Right lobe of liver (tissue), 6 donors: Measurements from ENCODE around the gene MYO1F. TPM values are rescaled to one million over a fixed set of nuclear protein-coding genes. Genes with fewer than 3 reads are reported as not detected.

Experiments used
- ATAC-seq, 4 donors: fragments of 200-7000 bp; cut with Tn5 transposase; one replicate each; pipeline ENCODE4 v1.9.1; 2020; ENCODE audit warnings: mild to moderate bottlenecking in 4 of 4, moderate library complexity in 4 of 4
- DNase-seq, 3 donors: peaks; one replicate each; pipeline ENCODE4 v3.0.0-alpha.2; 2020
- H3K27ac ChIP-seq, 3 donors: fragments of 200-600 bp; one replicate each; pipeline ENCODE4 v1.8.0; 2022
- H3K27me3 ChIP-seq, 2 donors: fragments of 200-600 bp; one replicate each; pipeline ENCODE4 v1.8.0; 2022
- H3K36me3 ChIP-seq, 4 donors: fragments of 200-600 bp; sonication (generic) in 1 of 4; one replicate each; pipeline versions ENCODE4 v1.5.1 to v1.8.0; 2017 to 2022; ENCODE audit warnings: control low read depth in 1 of 4
- H3K4me1 ChIP-seq, 4 donors: fragments of 200-600 bp; sonication (generic) in 1 of 4; one replicate each; pipeline versions ENCODE4 v1.5.1 to v1.8.0; 2017 to 2022; ENCODE audit warnings: control low read depth in 1 of 4
- H3K4me3 ChIP-seq, 3 donors: fragments of 200-600 bp; one replicate each; pipeline ENCODE4 v1.8.0; 2022
- H3K9me3 ChIP-seq, 4 donors: fragments of 200-600 bp; sonication (generic) in 1 of 4; one replicate each; pipeline versions ENCODE4 v1.5.1 to v1.8.0; 2017 to 2022; ENCODE audit warnings: control low read depth in 1 of 4
- POLR2A ChIP-seq: fragments of 450-650 bp; IDR thresholded peaks from one replicate; pipeline ENCODE4 v1.6.1; 2017; ENCODE audit warnings: antibody characterized with exemption, mild to moderate bottlenecking
- WGBS: methylation state at CpG from one replicate; pipeline ENCODE4 v1.1.6; 2018; ENCODE audit warnings: low coverage, low lambda C conversion rate; ENCODE audit not compliant: insufficient coverage; ENCODE audit errors: missing lambda C conversion rate; 5-methylcytosine and 5-hydroxymethylcytosine counted together
- intact Hi-C, 2 donors: fragments of 100-400 bp; cut with DNase I; formaldehyde crosslinking; loops; one replicate each; pipeline versions ENCODE4 v1.11.2 to v1.14.1; 2022
- total RNA-seq, 6 experiments: library from RNA; depleted of rRNA in 2 of 6; stranded (reverse); fragments of >200 nt in 2 of 6; fragmentation: NEBNext Ultra II Directional in 3 of 6; extraction: Animal tissue kit (Norgen Biotek cat#: 25700) in 3 of 6; gene quantifications; one replicate each; pipeline versions ENCODE4 v1.1.0 to v1.2.4, GENCODE V29; 2016 to 2023
- TF ChIP-seq, protein P1 (sequence below), 4 donors: fragments of 200-600 bp in 3 of 4; fragments of 450-650 bp in 1 of 4; IDR thresholded peaks; one replicate each; pipeline versions ENCODE4 v1.5.1 to v1.8.0; 2016 to 2022; ENCODE audit warnings: antibody characterized with exemption in 4 of 4, mild to moderate bottlenecking in 2 of 4
- donor health status: DM: no; HTN: yes; CAD: no.
- donor health status: DM: no; HTN: no; CAD: no.
- donor health status: DM: no; HTN: no; CAD: no.
- donor health status: DM: no; HTN: yes; CAD: no.
- donor health status: DM: no; HTN: yes; CAD: no.

MYO1F gene
- total RNA-seq, 6 experiments from 2014 or later, result 7.9 to 21.5 (median 10.2) TPM

DNA sequence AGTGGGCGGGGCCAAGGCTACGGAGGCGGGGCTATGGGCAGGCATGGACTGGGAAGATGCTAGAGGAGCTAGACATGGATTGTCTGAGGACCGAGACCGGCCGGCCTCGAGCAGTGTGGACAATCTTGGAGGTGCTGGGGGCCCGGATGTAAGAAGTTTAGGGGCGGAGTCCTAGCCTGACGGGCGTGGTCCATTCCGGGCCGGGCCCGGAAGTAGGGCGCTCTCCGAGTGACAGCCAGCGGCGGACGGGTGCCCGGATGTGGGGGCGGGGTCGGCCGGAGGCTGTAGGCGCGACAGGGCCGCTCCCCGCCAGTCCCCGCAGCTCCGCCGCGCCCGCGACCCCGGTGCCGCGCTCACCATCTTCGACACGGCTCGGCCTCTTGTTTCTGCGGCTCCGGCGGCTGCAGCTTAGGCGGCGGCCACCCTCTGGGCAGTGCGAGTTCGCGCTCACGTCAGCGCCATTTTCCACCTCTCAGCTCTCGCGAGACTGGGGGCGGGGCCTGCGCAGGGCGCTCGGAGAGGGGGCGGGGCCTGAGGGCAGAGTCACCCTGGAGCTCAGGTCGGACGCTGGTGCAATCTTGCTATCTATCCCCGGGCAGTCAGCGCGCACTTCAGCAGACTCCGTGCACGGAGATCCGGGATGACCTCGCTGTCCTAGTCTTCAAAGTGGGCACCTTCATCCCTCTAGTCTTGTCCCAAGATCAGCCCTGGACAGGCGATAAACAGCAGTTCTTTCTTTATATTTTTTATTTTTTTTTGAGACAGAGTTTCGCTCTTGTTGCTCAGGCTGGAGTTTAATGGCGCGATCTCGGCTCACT lies 63.3 kb downstream of the MYO1F start, which contains the start of gene ZNF414:
ZNF414 (minus strand) TSS at position 481 of the 818 bp plus-strand sequence; CDS start at position 360, 121 bp downstream.
- intact Hi-C loops, result loop anchor here in 1 of 2 donors (10.0 kb wide), 1 partner anchor 189 kb away; the partner anchor contains the start of genes NDUFA7 and RPS28
- no peaks in the 10 kb centered on the region for H3K9me3 ChIP-seq
- TF ChIP-seq, protein P1, sequence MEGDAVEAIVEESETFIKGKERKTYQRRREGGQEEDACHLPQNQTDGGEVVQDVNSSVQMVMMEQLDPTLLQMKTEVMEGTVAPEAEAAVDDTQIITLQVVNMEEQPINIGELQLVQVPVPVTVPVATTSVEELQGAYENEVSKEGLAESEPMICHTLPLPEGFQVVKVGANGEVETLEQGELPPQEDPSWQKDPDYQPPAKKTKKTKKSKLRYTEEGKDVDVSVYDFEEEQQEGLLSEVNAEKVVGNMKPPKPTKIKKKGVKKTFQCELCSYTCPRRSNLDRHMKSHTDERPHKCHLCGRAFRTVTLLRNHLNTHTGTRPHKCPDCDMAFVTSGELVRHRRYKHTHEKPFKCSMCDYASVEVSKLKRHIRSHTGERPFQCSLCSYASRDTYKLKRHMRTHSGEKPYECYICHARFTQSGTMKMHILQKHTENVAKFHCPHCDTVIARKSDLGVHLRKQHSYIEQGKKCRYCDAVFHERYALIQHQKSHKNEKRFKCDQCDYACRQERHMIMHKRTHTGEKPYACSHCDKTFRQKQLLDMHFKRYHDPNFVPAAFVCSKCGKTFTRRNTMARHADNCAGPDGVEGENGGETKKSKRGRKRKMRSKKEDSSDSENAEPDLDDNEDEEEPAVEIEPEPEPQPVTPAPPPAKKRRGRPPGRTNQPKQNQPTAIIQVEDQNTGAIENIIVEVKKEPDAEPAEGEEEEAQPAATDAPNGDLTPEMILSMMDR (IDR thresholded peaks at IDR 0.05), result no peak
- TF ChIP-seq POLR2A, result peak; percentile 87
- ATAC-seq (peak; percentile 89 to 96 (median 91)), DNase-seq (peak; percentile 97)
- peaks cover 0 to 7% (median 0%) of the 10 kb centered on the region in 4 donors for H3K36me3 ChIP-seq
- H3K27me3 ChIP-seq, result no peaks in the 10 kb centered on the region
- WGBS, result 2% methylated on average over 16 of the region's 70 CpGs
- H3K27ac ChIP-seq, result peak within 1 kb of the TSS; percentile 93 to 99 (median 95)
- peak within 1 kb of the TSS; percentile 75 to 84 (median 81) for H3K4me3 ChIP-seq
- H3K4me1 ChIP-seq, result peaks cover 0 to 12% (median 5%) of the 10 kb centered on the region in 4 donors

DNA sequence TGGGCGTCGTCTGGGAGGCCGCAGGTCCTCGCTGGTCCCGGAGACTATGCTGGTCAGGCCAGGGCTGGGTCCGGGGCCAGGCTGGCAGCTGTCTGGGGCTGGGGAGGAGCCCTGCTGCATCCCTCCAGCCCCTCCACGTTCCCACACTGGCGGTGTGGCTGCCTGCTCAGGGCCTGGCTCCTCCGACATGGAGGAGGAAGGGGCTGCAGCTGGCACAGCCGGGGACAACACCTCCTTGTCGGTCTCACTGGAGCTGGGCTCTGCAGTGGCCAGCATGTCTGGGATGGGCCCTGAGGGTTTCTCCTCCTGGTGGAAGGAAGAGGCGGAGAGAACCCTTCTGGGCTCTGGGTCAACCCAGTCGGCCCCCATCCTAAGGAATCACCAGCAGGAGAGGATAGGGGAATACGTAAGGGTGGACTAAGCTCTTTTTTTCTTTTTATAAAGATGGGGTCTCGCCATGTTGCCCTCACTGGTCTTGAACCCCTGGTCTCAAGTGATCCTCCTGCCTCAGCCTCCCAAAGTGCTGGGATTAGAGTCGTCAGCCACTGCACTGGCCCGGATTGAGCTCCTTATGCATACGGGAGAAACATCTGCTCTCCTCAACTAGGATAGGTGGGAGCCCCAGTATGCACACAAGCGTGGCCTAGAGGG lies 64.1 kb downstream of the MYO1F start:
- Histone ChIP-seq H3K27me3 (no peaks in the 10 kb centered on the region), H3K4me1 (peaks cover 0 to 12% (median 5%) of the 10 kb centered on the region in 4 donors), H3K4me3 (peak overlapping the region; percentile 75 to 84 (median 81)), H3K36me3 (peaks cover 0 to 7% (median 0%) of the 10 kb centered on the region in 4 donors), H3K27ac (peak overlapping the region; percentile 93 to 99 (median 95)), H3K9me3 (no peaks in the 10 kb centered on the region)
- WGBS, result 0% methylated on average over 3 of the region's 19 CpGs
- intact Hi-C loops, result loop anchor here in 1 of 2 donors (10.0 kb wide), 1 partner anchor 188 kb away; the partner anchor contains the start of genes NDUFA7 and RPS28
- no peak for ATAC-seq
- peak in 1 of 3 donors; percentile 48 for DNase-seq
- no peak for TF ChIP-seq POLR2A
- TF ChIP-seq, protein P1 (IDR thresholded peaks at IDR 0.05), result no peak

DNA sequence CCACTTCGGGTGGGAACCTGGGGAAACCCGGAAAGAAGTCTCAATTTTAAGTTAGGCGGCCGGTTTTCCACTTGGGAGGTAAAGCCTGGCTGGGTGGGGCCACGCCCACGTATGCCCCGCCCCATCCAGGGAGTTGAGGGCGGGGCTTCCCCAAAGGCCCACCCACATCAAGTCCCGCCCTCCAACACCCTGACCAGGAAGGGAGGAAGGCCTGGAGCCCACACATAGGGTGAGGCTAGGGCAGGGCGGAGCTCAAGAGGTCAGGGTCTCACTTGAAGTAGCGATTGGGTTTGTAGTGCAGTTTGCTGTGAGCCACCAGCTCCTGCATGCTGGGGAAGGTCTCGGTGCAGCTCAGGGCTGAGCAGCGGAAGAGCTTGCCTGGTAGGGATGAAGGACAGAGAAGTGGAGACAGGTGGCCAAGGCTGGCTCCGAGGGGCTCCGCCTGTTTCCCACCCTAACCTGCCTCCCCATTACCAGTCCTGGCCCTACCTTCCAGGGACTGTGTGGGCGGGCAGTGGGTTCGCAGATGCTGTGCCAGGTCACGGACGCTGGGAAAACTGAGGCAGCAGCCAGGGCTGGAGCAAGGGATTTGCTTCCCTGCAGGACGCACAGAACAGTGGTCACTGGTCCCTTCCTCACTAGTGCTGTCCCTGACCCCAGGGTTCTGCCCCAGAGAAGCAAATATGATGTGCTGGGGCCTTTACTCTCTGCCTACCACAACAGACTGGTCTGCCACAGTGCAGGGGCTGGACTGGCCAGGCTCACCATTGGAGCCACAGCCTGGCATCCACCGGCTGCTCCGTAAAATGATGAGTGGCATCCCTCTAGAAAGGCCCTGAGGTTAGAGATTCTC lies 64.9 kb downstream of the MYO1F start:
- H3K27me3 ChIP-seq, result no peaks in the 10 kb centered on the region
- intact Hi-C loops, result loop anchor here in 1 of 2 donors (10.0 kb wide), 1 partner anchor 188 kb away; the partner anchor contains the start of genes NDUFA7 and RPS28

More for the DNA sequence above, 64.9 kb downstream of the MYO1F start:
- TF ChIP-seq, protein P1 (IDR thresholded peaks at IDR 0.05), result no peak
- no peak for TF ChIP-seq POLR2A
- WGBS, result 80% methylated on average over 3 of the region's 22 CpGs
- H3K9me3 ChIP-seq, result no peaks in the 10 kb centered on the region
- DNase-seq, result no peak
- peak overlapping the region in 1 of 3 donors; percentile 99 for H3K27ac ChIP-seq
- H3K4me1 ChIP-seq, result peaks cover 0 to 12% (median 5%) of the 10 kb centered on the region in 4 donors
- H3K4me3 ChIP-seq, result no peak overlapping the region
- ATAC-seq, result no peak
- H3K36me3 ChIP-seq, result peaks cover 0 to 7% (median 0%) of the 10 kb centered on the region in 4 donors
